GM10266 (cell line): ENCODE results near the gene ERMAP.
"Not testable (repeated sequence)": the region's sequence is repeated elsewhere in the genome, so short reads cannot be mapped to it uniquely, and the experiment has no call there.

Experiments
- DNase-seq: peaks from one replicate; pipeline ENCODE4 v3.0.0; 2012; ENCODE audit errors: extremely low spot score
- CTCF ChIP-seq: IDR thresholded peaks from 2 replicates; pipeline ENCODE4 v1.5.1; 2012; ENCODE audit warnings: mild to moderate bottlenecking, low read depth; ENCODE audit not compliant: control insufficient read depth, insufficient read depth; ENCODE audit errors: missing control alignments

The ERMAP gene

GRCh38 chr1:42848823-42849537 lies 32.1 kb downstream of the ERMAP start:
- no peak for TF ChIP-seq CTCF
- DNase-seq = no peak

- no peak for DNase-seq
- no peak for TF ChIP-seq CTCF
Measured at GRCh38 chr1:42849944-42850343, 33.0 kb downstream of the ERMAP start.

GRCh38 chr1:42851420-42851819 lies 34.5 kb downstream of the ERMAP start:
- no peak for DNase-seq
- TF ChIP-seq CTCF = no peak

GRCh38 chr1:42851960-42852607 lies 35.2 kb downstream of the ERMAP start:
- no peak for TF ChIP-seq CTCF
- no peak for DNase-seq

GRCh38 chr1:42852608-42852980 lies 35.7 kb downstream of the ERMAP start:
- no peak for TF ChIP-seq CTCF
- no peak for DNase-seq

GRCh38 chr1:42853116-42853884 lies 36.4 kb downstream of the ERMAP start:
- no peak for TF ChIP-seq CTCF
- DNase-seq = no peak

GRCh38 chr1:42856554-42856953 lies 39.6 kb downstream of the ERMAP start:
- not testable (repeated sequence) for DNase-seq

- DNase-seq = not testable (repeated sequence)
Measured at GRCh38 chr1:42859366-42859765, 42.4 kb downstream of the ERMAP start.
